AG10803 (cell line): ENCODE results near the gene KRT4.

Source experiments
- DNase-seq: peaks from one replicate; pipeline ENCODE4 v3.0.0; 2010; ENCODE audit warnings: low read depth
- H3K4me3 ChIP-seq: 2 replicates; pipeline ENCODE4 v1.5.1; 2011; ENCODE audit warnings: mild to moderate bottlenecking, low read length, control low read depth
- CTCF ChIP-seq: conservative IDR thresholded peaks from 2 replicates; pipeline ENCODE4 v1.5.1; 2011; ENCODE audit warnings: mild to moderate bottlenecking, low read length, control low read depth, inconsistent platforms

The KRT4 gene

GRCh38 chr12:52821071-52821730 is 7.3 kb upstream of the KRT4 start:
- no peak overlapping the region for H3K4me3 ChIP-seq
- TF ChIP-seq CTCF: no peak
- DNase-seq: no peak

DNA sequence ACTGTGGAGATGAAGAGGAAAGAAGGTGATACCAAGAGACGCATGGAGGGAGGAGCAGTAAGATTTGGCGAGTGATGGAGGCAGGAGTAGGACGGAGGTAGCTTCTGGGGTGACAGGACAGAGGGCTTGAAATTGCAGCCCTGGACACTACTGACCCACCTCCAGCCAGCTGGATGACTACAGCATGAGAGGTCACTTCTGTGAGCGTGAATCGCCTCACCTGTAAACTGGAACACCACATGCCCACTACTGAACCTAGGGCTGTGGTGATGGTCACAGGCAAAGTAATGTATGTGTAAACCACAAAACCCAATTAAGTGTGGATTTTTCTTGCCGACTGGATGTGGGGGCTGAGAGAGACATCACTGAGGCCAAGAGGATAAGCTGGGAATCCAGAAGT is 6.6 kb upstream of the KRT4 start:
- TF ChIP-seq CTCF: no peak
- no peak overlapping the region for H3K4me3 ChIP-seq
- no peak for DNase-seq

DNA sequence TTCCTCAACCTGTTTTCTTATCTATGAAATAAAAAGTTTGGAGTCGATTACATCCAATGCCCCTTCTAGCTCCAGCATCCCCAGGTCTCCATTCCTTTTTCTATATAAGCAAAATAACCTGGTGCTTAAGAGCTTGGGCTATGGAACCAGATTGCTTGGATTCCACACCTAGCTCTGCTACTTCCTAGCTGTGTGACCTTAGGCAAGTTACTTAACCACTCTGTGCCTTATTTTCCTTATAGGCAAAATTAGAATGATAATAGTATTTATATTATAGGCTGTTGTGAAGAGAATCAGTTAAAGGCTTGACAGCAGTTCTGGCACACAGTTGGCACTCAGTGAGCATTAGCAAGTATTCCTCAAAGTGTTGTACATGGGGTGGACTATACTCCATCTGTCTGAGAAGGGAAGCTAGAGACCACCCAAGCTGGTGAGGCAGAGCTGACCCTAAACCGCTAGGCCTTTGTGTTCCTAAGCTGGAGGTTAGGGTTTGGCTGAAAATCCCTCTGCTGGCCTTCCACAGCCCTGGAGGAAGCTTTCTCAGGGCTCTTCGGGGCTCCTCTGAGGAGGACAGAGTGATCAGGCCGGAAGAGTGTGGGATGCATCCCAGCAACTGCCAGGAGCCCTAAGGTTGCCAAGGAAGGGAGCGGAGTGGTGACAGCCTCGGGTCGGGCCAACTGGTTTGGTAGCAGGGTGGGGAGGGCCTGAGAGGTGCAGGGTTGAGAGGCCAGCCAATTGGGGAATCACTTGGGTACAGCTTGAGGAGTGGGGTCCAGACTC is 6.0 kb upstream of the KRT4 start:
- TF ChIP-seq CTCF: no peak
- H3K4me3 ChIP-seq: no peak overlapping the region
- no peak for DNase-seq

DNA sequence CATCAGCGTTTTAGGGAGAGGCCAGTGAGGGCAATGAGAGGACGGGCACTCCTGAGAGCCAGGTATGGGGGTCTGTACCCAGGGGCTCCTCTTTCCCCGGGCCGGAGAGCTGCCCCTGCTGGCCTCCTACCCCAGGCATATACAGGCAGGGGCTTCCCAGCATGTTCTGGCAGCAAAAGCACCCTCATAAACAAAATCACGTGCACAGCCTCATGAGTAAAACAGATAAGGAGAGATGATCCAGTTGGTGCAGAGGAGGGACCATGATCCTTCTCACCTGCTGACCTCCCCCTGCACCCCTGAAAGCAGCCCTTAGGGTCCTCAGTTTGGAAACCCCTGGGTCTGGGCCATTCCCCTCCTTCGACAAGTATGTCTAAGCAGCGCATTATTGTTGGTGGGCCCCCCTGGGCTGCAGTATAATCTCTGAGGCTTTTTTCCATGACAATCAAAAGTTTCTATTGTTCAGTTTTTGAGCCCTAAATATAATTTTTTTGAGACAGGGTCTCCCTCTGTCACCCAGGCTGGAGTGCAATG is 5.0 kb upstream of the KRT4 start:
- no peak for TF ChIP-seq CTCF
- no peak overlapping the region for H3K4me3 ChIP-seq
- no peak for DNase-seq

DNA sequence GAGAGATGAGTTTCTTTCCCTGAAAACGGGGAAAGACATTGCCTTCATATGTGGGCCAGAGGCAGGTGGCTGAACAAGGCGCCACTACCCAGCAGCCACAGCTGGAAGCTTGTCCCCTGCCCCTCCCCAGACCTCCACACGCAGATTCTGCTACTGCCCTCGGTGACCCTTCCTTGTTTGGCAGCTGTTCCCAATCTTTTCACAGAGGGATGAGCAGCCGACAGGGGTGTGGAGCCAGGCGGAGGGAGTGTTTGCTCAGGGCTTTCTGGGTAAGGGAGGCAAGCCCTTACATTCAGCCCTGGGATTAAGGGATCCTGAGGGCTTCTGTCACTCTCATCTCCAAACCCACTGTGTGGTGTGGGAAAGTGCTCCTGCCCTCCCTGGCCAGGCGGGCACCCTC is 4.5 kb upstream of the KRT4 start:
- no peak for TF ChIP-seq CTCF
- no peak overlapping the region for H3K4me3 ChIP-seq
- DNase-seq: no peak

GRCh38 chr12:52817699-52818238 is 3.9 kb upstream of the KRT4 start:
- no peak for TF ChIP-seq CTCF
- no peak for DNase-seq
- no peak overlapping the region for H3K4me3 ChIP-seq
